ENCODE measurements around the gene GPX2.

DNA sequence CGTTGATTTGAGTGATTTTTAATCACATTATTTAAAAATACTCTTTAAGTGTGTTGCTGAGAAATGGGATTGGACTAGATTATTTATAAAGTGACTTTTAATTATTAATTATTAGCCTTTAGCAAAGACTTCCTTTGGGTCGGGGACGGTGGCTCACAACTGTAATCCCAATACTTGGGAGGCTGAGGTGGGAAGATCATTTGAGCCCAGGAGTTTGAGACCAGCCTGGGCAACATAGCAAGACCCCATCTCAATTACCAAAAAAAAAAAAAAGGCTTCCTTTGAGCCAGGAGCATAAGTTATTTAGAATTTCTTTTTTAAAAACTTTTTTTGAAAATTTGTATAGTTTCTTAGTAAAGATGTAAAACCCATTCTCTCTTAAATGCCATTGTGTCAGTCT is 19.5 kb downstream of the GPX2 start:
- TF ChIP-seq, protein P1, sequence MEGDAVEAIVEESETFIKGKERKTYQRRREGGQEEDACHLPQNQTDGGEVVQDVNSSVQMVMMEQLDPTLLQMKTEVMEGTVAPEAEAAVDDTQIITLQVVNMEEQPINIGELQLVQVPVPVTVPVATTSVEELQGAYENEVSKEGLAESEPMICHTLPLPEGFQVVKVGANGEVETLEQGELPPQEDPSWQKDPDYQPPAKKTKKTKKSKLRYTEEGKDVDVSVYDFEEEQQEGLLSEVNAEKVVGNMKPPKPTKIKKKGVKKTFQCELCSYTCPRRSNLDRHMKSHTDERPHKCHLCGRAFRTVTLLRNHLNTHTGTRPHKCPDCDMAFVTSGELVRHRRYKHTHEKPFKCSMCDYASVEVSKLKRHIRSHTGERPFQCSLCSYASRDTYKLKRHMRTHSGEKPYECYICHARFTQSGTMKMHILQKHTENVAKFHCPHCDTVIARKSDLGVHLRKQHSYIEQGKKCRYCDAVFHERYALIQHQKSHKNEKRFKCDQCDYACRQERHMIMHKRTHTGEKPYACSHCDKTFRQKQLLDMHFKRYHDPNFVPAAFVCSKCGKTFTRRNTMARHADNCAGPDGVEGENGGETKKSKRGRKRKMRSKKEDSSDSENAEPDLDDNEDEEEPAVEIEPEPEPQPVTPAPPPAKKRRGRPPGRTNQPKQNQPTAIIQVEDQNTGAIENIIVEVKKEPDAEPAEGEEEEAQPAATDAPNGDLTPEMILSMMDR (IDR thresholded peaks at IDR 0.05) = no peak
- TF ChIP-seq POLR2AphosphoS5 (IDR thresholded peaks at IDR 0.05; ENCODE audit: insufficient read depth in 1 of 2, low read depth in 1 of 2) = no peak
